ENCODE results near the gene PPP6R2.

GRCh38 chr22:50323900-50324299, 19.2 kb upstream of the PPP6R2 start:
- no peak for TF ChIP-seq CTCF (conservative IDR thresholded peaks at IDR 0.05)
- no peak for TF ChIP-seq EZH2 (IDR thresholded peaks at IDR 0.05; ENCODE audit: low read depth)
